D721Med (cell line): ENCODE results near the gene GJC1.
"Not testable (repeated sequence)": the region's sequence is repeated elsewhere in the genome, so short reads cannot be mapped to it uniquely, and the experiment has no call there.

Experiments
- DNase-seq: peaks from one replicate; pipeline ENCODE4 v3.0.0; 2011; ENCODE audit warnings: low spot score; ENCODE audit not compliant: insufficient read length
- FAIRE-seq: peaks from 2 replicates; lab custom pipeline; 2011; peaks lifted over from hg19 to GRCh38; lab: Jason Lieb, UNC
- CTCF ChIP-seq: IDR thresholded peaks from 2 replicates; pipeline ENCODE4 v1.5.1; 2012; ENCODE audit warnings: mild to moderate bottlenecking, control low read depth; ENCODE audit not compliant: insufficient read depth; ENCODE audit errors: missing control alignments

Gene GJC1

GRCh38 chr17:44831371-44831770, 1.3 kb upstream of the GJC1 start:
- TF ChIP-seq CTCF: no peak
- FAIRE-seq (no peak), DNase-seq (no peak)

GRCh38 chr17:44830359-44831288, 537 bp upstream of the GJC1 start:
- FAIRE-seq: no peak
- DNase-seq: no peak
- TF ChIP-seq CTCF: no peak

- TF ChIP-seq CTCF: no peak
- FAIRE-seq: no peak
- DNase-seq: no peak
Measured at GRCh38 chr17:44828919-44829522, 1.1 kb downstream of the GJC1 start.

- TF ChIP-seq CTCF: no peak
- no peak for FAIRE-seq
- no peak for DNase-seq
Measured at GRCh38 chr17:44827863-44828262, 2.2 kb downstream of the GJC1 start.

- DNase-seq (no peak), FAIRE-seq (no peak)
- TF ChIP-seq CTCF: no peak
Measured at GRCh38 chr17:44826123-44826790, 3.8 kb downstream of the GJC1 start.

- not testable (repeated sequence) for DNase-seq, FAIRE-seq
Measured at GRCh38 chr17:44825236-44825635, 4.9 kb downstream of the GJC1 start.

GRCh38 chr17:44820631-44821212, 9.4 kb downstream of the GJC1 start:
- FAIRE-seq (peak; percentile 67), DNase-seq (peak; percentile 35)
- TF ChIP-seq CTCF: no peak

GRCh38 chr17:44818508-44818907, 11.6 kb downstream of the GJC1 start:
- DNase-seq, FAIRE-seq: not testable (repeated sequence)
